Hepatocyte (in vitro differentiated cells): ENCODE results near the gene REXO1.

ENCODE experiments used
- EZH2 ChIP-seq: fragments of 200-600 bp; sonication (generic); IDR thresholded peaks from 2 replicates; pipeline ENCODE4 v1.6.1; 2016; ENCODE audit warnings: antibody characterized with exemption, mild to moderate bottlenecking, borderline replicate concordance
- EZH2phosphoT487 ChIP-seq: fragments of 200-600 bp; sonication (generic); IDR thresholded peaks from one replicate; pipeline ENCODE4 v1.6.1; 2018; ENCODE audit warnings: antibody characterized with exemption, mild to moderate bottlenecking, low read depth, moderate library complexity; ENCODE audit not compliant: unreplicated experiment, severe bottlenecking
- TF ChIP-seq, protein P1 (sequence below): fragments of 200-600 bp; sonication (generic); IDR thresholded peaks from 2 replicates; pipeline ENCODE4 v1.5.1; 2016; ENCODE audit warnings: antibody characterized with exemption, mild to moderate bottlenecking; ENCODE audit not compliant: poor library complexity

DNA sequence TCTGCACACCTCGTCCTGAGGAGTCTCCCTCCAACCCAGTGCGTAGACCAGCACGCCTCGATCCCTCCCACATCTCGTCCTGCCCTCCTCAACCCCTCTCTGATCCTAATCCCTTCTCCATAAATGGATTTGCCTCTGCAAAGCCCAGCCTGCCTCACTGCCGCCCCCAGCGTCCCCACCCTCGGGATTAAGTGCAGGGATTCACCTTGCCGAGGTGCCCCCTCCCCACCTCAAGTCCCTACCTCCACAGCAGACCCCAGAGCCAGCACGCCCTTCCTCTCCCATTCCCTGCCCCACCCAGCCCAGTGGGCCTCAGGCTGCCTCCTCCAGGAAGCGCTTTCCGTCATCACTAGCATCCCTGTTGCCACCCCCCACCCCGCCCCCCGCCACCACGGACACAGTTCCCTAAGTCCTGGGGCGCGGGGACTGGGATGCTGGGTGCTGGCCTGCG, 11.1 kb upstream of the REXO1 start:
- TF ChIP-seq, protein P1, sequence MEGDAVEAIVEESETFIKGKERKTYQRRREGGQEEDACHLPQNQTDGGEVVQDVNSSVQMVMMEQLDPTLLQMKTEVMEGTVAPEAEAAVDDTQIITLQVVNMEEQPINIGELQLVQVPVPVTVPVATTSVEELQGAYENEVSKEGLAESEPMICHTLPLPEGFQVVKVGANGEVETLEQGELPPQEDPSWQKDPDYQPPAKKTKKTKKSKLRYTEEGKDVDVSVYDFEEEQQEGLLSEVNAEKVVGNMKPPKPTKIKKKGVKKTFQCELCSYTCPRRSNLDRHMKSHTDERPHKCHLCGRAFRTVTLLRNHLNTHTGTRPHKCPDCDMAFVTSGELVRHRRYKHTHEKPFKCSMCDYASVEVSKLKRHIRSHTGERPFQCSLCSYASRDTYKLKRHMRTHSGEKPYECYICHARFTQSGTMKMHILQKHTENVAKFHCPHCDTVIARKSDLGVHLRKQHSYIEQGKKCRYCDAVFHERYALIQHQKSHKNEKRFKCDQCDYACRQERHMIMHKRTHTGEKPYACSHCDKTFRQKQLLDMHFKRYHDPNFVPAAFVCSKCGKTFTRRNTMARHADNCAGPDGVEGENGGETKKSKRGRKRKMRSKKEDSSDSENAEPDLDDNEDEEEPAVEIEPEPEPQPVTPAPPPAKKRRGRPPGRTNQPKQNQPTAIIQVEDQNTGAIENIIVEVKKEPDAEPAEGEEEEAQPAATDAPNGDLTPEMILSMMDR: no peak
- TF ChIP-seq EZH2 (no peak), EZH2phosphoT487 (no peak)
